GM20000 (cell line): Measurements from ENCODE around the gene RASL10B.

Experiments used
- DNase-seq: peaks from one replicate; pipeline ENCODE4 v3.0.0; 2012; ENCODE audit warnings: low spot score
- CTCF ChIP-seq: IDR thresholded peaks from 2 replicates; pipeline ENCODE4 v1.5.1; 2012; ENCODE audit warnings: mild to moderate bottlenecking, control low read depth; ENCODE audit errors: extremely low read depth, missing control alignments

The RASL10B gene

GRCh38 chr17:35790841-35791240 is 59.4 kb downstream of the RASL10B start:
- no peak for DNase-seq
- TF ChIP-seq CTCF = no peak

- no peak for TF ChIP-seq CTCF
- DNase-seq = no peak
Observed at GRCh38 chr17:35791681-35792350, 60.4 kb downstream of the RASL10B start.
